Adrenal gland (tissue), 5 donors: ENCODE measurements around the gene GMNN.

Experiments used
- POLR2A ChIP-seq, 2 donors: fragments of 450-650 bp; IDR thresholded peaks; one replicate each; pipeline ENCODE4 v1.6.1; 2017; ENCODE audit warnings: antibody characterized with exemption in 2 of 2, mild to moderate bottlenecking in 2 of 2, moderate library complexity in 1 of 2
- TF ChIP-seq, protein P1 (sequence below), 6 experiments: fragments of 450-650 bp in 4 of 6; fragments of 200-600 bp in 2 of 6; sonication (generic) in 1 of 6; IDR thresholded peaks; 1 replicate in 5 of 6; 2 replicates in 1 of 6; pipeline versions ENCODE4 v1.5.1 to v1.8.0; 2016 to 2021; ENCODE audit warnings: antibody characterized with exemption in 6 of 6, mild to moderate bottlenecking in 2 of 6, moderate library complexity in 1 of 6
- donor health status: DM: no; HTN: no; CAD: no.

DNA sequence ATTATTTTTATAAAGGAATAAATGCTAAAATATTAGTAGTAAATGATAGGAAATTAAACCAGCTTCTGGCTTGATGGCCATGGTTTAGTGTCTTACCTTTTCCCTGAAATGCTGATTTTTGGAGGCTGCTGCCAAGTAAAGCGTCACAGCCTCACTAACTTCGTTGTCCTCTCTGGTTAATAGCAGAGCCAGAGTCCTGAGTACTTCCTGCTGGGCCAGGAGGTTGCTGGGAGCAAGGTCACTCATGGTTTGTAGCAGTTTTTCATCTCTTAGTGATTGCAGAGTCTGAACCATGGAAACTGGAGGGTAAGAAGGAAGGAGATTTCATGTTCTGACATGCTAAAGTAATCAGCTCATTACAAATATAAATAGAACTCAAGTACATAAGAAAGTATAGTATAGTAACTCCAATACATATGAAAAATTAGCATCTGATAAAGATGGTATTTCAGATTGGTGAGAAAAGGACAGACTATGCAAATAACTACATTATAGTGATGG is 50.4 kb downstream of the GMNN start:
- TF ChIP-seq, protein P1, sequence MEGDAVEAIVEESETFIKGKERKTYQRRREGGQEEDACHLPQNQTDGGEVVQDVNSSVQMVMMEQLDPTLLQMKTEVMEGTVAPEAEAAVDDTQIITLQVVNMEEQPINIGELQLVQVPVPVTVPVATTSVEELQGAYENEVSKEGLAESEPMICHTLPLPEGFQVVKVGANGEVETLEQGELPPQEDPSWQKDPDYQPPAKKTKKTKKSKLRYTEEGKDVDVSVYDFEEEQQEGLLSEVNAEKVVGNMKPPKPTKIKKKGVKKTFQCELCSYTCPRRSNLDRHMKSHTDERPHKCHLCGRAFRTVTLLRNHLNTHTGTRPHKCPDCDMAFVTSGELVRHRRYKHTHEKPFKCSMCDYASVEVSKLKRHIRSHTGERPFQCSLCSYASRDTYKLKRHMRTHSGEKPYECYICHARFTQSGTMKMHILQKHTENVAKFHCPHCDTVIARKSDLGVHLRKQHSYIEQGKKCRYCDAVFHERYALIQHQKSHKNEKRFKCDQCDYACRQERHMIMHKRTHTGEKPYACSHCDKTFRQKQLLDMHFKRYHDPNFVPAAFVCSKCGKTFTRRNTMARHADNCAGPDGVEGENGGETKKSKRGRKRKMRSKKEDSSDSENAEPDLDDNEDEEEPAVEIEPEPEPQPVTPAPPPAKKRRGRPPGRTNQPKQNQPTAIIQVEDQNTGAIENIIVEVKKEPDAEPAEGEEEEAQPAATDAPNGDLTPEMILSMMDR (IDR thresholded peaks at IDR 0.05) = no peak
- no peak for TF ChIP-seq POLR2A (IDR thresholded peaks at IDR 0.05)
